CD4-positive, alpha-beta T cell (primary cell): ENCODE measurements around the gene GPSM3. TPM values are rescaled to one million over a fixed set of nuclear protein-coding genes. Genes with fewer than 3 reads are reported as not detected.

ENCODE experiments used
- ATAC-seq: fragments of 200-7000 bp; cut with Tn5 transposase; one replicate; pipeline ENCODE4 v1.10.0; 2022; ENCODE audit warnings: mild to moderate bottlenecking; ENCODE audit not compliant: poor library complexity
- CTCF ChIA-PET: fragments of 350-600 bp; sonication (Branson Sonifier 250); formaldehyde crosslinking; loops from one replicate; lab custom pipeline; 2021; ENCODE audit warnings: antibody characterized with exemption, inconsistent platforms; lab: Charles Lee
- POLR2A ChIA-PET: fragments of 350-600 bp; sonication (Branson Sonifier 250); formaldehyde crosslinking; loops from one replicate; lab custom pipeline; 2021; ENCODE audit warnings: antibody characterized with exemption, inconsistent platforms; lab: Charles Lee
- DNase-seq, 14 experiments: peaks; one replicate each; pipeline ENCODE4 v3.0.0-alpha.2; 2013 to 2020; ENCODE audit warnings: mixed read lengths in 2 of 14
- H3K27ac ChIP-seq, 2 donors: one replicate each; pipeline versions ENCODE4 v1.5.1 to v1.7.0; 2013; ENCODE audit warnings: low read length in 2 of 2, low read depth in 1 of 2, mild to moderate bottlenecking in 1 of 2
- H3K27me3 ChIP-seq, 2 experiments: 1 replicate in 1 of 2; 2 replicates in 1 of 2; pipeline versions ENCODE4 v1.6.1 to v1.7.0; 2013; ENCODE audit warnings: low read length in 2 of 2, control low read depth in 1 of 2, mild to moderate bottlenecking in 1 of 2, moderate library complexity in 1 of 2; ENCODE audit not compliant: insufficient read depth in 2 of 2, control insufficient read depth in 1 of 2
- H3K36me3 ChIP-seq: one replicate; pipeline ENCODE4 v1.6.1; 2013; ENCODE audit warnings: low read length, control low read depth; ENCODE audit not compliant: insufficient read depth
- H3K4me1 ChIP-seq: one replicate; pipeline ENCODE4 v1.6.1; 2013; ENCODE audit warnings: low read length, control low read depth; ENCODE audit not compliant: insufficient read depth
- H3K4me3 ChIP-seq: one replicate; pipeline ENCODE4 v1.5.1; 2013; ENCODE audit warnings: mild to moderate bottlenecking, low read length, moderate library complexity
- H3K9me3 ChIP-seq, 2 experiments: 1 replicate in 1 of 2; 2 replicates in 1 of 2; pipeline versions ENCODE4 v1.6.1 to v1.7.0; 2013; ENCODE audit warnings: low read length in 2 of 2, mild to moderate bottlenecking in 2 of 2, control low read depth in 1 of 2, moderate library complexity in 1 of 2; ENCODE audit not compliant: control insufficient read depth in 1 of 2, insufficient read depth in 1 of 2
- H3K27ac Mint-ChIP-seq: one replicate; pipeline ENCODE4 v1.8.0; 2020; ENCODE audit warnings: mixed read lengths
- H3K27me3 Mint-ChIP-seq: one replicate; pipeline ENCODE4 v1.8.0; 2021; ENCODE audit warnings: mixed read lengths
- H3K36me3 Mint-ChIP-seq: one replicate; pipeline ENCODE4 v1.8.0; 2021; ENCODE audit warnings: low read depth, mixed read lengths
- H3K4me1 Mint-ChIP-seq: one replicate; pipeline ENCODE4 v1.8.0; 2021; ENCODE audit warnings: low read depth, mixed read lengths
- H3K4me3 Mint-ChIP-seq: one replicate; pipeline ENCODE4 v1.8.0; 2020; ENCODE audit warnings: mild to moderate bottlenecking, mixed read lengths
- H3K9me3 Mint-ChIP-seq: one replicate; pipeline ENCODE4 v1.8.0; 2020; ENCODE audit warnings: mixed read lengths
- intact Hi-C, 2 experiments: fragments of 100-400 bp; cut with DNase I in 1 of 2; cut with micrococcal nuclease in 1 of 2; formaldehyde crosslinking; loops; one replicate each; pipeline versions ENCODE4 v1.15.1 to v1.9.0; 2023 to 2025; cut with DNase I, micrococcal nuclease
- total RNA-seq, 174 experiments: library from RNA in 2 of 174; stranded (reverse) in 2 of 174; gene quantifications; one replicate each; pipeline ENCODE4 v1.2.3 and lab custom pipeline; 2021 to 2026
- TF ChIP-seq, protein P1 (sequence below): fragments of 200-600 bp; IDR thresholded peaks from one replicate; pipeline ENCODE4 v1.8.0; 2022; ENCODE audit warnings: antibody characterized with exemption, mild to moderate bottlenecking

The GPSM3 gene
- total RNA-seq, 2 experiments from 2014 or later, result 190 to 202 TPM

DNA sequence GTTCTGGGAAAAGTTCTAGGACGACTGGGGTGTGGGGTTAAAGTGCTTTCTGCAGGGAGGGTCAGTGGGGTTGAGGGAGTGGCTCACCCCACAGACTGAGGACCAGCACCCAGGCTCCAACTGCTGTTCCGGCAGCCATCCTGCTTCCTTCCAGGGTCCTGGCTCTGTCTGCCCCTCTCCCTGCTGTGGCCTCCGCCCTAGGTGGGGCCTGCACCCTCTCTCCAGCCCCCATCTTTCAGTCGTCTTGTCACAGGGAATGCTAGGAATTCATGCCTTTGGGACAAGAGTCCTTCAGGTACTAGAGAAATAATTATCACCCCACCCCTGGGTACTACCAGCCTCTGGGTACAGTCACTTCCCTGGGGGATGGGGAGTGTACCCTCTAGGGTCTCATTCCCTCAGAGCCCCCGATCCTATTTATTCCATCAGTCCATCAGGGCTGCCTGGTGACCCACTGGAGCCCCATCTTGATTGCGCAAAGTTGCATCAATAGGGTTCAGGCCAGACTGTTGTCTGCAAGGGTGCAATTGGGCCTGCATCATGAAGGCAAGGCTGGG lies 8.3 kb downstream of the GPSM3 start, which contains the start of gene AGER:
Gene AGER, minus strand, starts transcription at position 170 of the 557 bp plus-strand sequence. Its CDS starts 31 bp downstream, at position 139.
- TF ChIP-seq, protein P1, sequence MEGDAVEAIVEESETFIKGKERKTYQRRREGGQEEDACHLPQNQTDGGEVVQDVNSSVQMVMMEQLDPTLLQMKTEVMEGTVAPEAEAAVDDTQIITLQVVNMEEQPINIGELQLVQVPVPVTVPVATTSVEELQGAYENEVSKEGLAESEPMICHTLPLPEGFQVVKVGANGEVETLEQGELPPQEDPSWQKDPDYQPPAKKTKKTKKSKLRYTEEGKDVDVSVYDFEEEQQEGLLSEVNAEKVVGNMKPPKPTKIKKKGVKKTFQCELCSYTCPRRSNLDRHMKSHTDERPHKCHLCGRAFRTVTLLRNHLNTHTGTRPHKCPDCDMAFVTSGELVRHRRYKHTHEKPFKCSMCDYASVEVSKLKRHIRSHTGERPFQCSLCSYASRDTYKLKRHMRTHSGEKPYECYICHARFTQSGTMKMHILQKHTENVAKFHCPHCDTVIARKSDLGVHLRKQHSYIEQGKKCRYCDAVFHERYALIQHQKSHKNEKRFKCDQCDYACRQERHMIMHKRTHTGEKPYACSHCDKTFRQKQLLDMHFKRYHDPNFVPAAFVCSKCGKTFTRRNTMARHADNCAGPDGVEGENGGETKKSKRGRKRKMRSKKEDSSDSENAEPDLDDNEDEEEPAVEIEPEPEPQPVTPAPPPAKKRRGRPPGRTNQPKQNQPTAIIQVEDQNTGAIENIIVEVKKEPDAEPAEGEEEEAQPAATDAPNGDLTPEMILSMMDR, result no peak
- Histone ChIP-seq H3K27me3 (no peaks in the 10 kb centered on the region), H3K4me1 (peaks cover 68% of the 10 kb centered on the region), H3K27ac (peak within 1 kb of the TSS in 1 of 2 donors; percentile 51), H3K9me3 (no peaks in the 10 kb centered on the region), H3K4me3 (no peak within 1 kb of the TSS), H3K36me3 (peaks cover 75% of the 10 kb centered on the region)
- ATAC-seq (no peak), DNase-seq (no peak)
- peaks cover 48% of the 10 kb centered on the region for H3K4me1 Mint-ChIP-seq
- CTCF ChIA-PET, result no interaction called here
- H3K27ac Mint-ChIP-seq, result peak within 1 kb of the TSS; percentile 44
- no peak within 1 kb of the TSS for H3K4me3 Mint-ChIP-seq
- no peaks in the 10 kb centered on the region for H3K9me3 Mint-ChIP-seq
- intact Hi-C loops, result no loop called here
- H3K27me3 Mint-ChIP-seq, result no peaks in the 10 kb centered on the region
- POLR2A ChIA-PET, result no interaction called here
- H3K36me3 Mint-ChIP-seq, result peaks cover 81% of the 10 kb centered on the region

DNA sequence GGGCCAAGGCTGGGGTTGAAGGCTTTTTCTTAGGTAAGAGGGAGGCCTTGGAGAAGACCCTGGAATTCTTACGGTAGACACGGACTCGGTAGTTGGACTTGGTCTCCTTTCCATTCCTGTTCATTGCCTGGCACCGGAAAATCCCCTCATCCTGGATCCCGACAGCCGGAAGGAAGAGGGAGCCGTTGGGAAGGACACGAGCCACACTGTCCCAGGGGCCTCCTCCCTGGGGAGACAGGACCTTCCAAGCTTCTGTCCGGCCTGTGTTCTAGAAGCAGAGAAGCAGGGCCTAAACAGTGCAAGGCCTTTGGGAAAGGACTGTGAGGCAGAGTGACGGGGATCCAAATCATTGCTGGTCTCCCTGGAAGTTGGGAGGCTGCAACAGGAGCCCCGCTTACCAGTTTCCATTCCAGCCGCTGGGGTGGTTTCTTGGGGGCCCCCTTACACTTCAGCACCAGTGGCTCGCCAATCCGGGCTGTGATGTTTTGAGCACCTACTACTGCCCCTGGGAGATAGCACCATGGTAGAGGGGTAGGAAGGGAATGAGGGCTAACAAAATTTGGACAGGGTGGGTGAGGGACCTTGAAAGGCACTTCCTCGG lies 8.9 kb downstream of the GPSM3 start:
- H3K27ac Mint-ChIP-seq, result peak overlapping the region; percentile 44
- no peaks in the 10 kb centered on the region for H3K9me3 Mint-ChIP-seq
- Histone ChIP-seq H3K27ac (peak overlapping the region in 1 of 2 donors; percentile 2), H3K36me3 (peaks cover 70% of the 10 kb centered on the region), H3K9me3 (no peaks in the 10 kb centered on the region), H3K4me3 (no peak overlapping the region), H3K27me3 (no peaks in the 10 kb centered on the region), H3K4me1 (peaks cover 68% of the 10 kb centered on the region)
- H3K36me3 Mint-ChIP-seq, result peaks cover 81% of the 10 kb centered on the region
- DNase-seq, result peak in 1 of 14 experiments; percentile 1
- intact Hi-C loops, result no loop called here
- CTCF ChIA-PET, result no interaction called here
- H3K27me3 Mint-ChIP-seq, result no peaks in the 10 kb centered on the region
- POLR2A ChIA-PET, result interaction anchor here (8.1 kb wide), 1 partner anchor 9 kb away, joined by 242 read pairs; the partner anchor contains the start of genes GPSM3 and PBX2
- TF ChIP-seq, protein P1, result no peak
- H3K4me1 Mint-ChIP-seq, result peaks cover 48% of the 10 kb centered on the region
- H3K4me3 Mint-ChIP-seq, result no peak overlapping the region
- ATAC-seq, result no peak

- Mint-ChIP-seq H3K4me3 (no peak overlapping the region), H3K36me3 (peaks cover 81% of the 10 kb centered on the region), H3K4me1 (peaks cover 49% of the 10 kb centered on the region), H3K27me3 (no peaks in the 10 kb centered on the region), H3K27ac (peak overlapping the region; percentile 44), H3K9me3 (no peaks in the 10 kb centered on the region)
- H3K9me3 ChIP-seq, result no peaks in the 10 kb centered on the region
- intact Hi-C loops, result no loop called here
- H3K4me1 ChIP-seq, result peaks cover 64% of the 10 kb centered on the region
- H3K36me3 ChIP-seq, result peaks cover 66% of the 10 kb centered on the region
- peak overlapping the region in 1 of 2 donors; percentile 2 for H3K27ac ChIP-seq
- H3K27me3 ChIP-seq, result no peaks in the 10 kb centered on the region
- CTCF ChIA-PET, result no interaction called here
- TF ChIP-seq, protein P1, result no peak
- no peak for ATAC-seq
- peak in 1 of 14 experiments; percentile 2 for DNase-seq
- H3K4me3 ChIP-seq, result no peak overlapping the region
- POLR2A ChIA-PET, result interaction anchor here (8.1 kb wide), 1 partner anchor 10 kb away, joined by 242 read pairs; the partner anchor contains the start of genes GPSM3 and PBX2
Measured at GRCh38 chr6:32183030-32183429, 9.4 kb downstream of the GPSM3 start.
